K562 (cell line): ENCODE results near the gene KIAA1958. TPM values are rescaled to one million over a fixed set of nuclear protein-coding genes. Genes with fewer than 3 reads are reported as not detected.

ENCODE experiments used
- GABPA ChIP-seq: fragments of 200-800 bp; sonication (Bioruptor generic); conservative IDR thresholded peaks from 2 replicates; pipeline ENCODE4 v1.6.1; 2016; ENCODE audit warnings: low read depth, missing genetic modification characterization, missing compliant biosample characterization
- GTF2F1 ChIP-seq: IDR thresholded peaks from 2 replicates; pipeline ENCODE4 v1.6.1; 2011; ENCODE audit warnings: low read depth, low read length, improper control_type of control experiment
- KAT7 ChIP-seq: sonication (generic); formaldehyde crosslinking; IDR thresholded peaks from 2 replicates; pipeline ENCODE4 v1.8.0; 2022; ENCODE audit warnings: missing genetic modification reagents, mild to moderate bottlenecking, borderline replicate concordance
- KHSRP ChIP-seq: fragments of 450-650 bp; IDR thresholded peaks from 2 replicates; pipeline ENCODE4 v1.6.1; 2017
- MEF2A ChIP-seq: IDR thresholded peaks from 2 replicates; pipeline ENCODE4 v1.6.1; 2011; ENCODE audit warnings: low read depth, mild to moderate bottlenecking, low read length, moderate library complexity; ENCODE audit not compliant: control insufficient read depth
- NR2C2 ChIP-seq, 2 experiments: fragments of 200-800 bp in 1 of 2; sonication (Bioruptor generic) in 1 of 2; sonication (generic) in 1 of 2; formaldehyde crosslinking in 1 of 2; IDR thresholded peaks; 2 replicates each; pipeline versions ENCODE4 v1.6.1 to v1.8.0; 2016 to 2022; ENCODE audit warnings: mild to moderate bottlenecking in 1 of 2, missing compliant biosample characterization in 1 of 2, missing genetic modification characterization in 1 of 2, missing genetic modification reagents in 1 of 2
- STAT5A ChIP-seq: IDR thresholded peaks from 2 replicates; pipeline ENCODE4 v1.6.1; 2012; ENCODE audit warnings: low read length, inconsistent platforms, borderline replicate concordance
- ZNF197 ChIP-seq: fragments of 200-800 bp; sonication (Bioruptor generic); IDR thresholded peaks from 2 replicates; pipeline ENCODE4 v1.6.1; 2016; ENCODE audit warnings: low read depth, missing genetic modification characterization, missing compliant biosample characterization
- polyA plus RNA-seq, 8 experiments: library from polyadenylated mRNA; depleted of rRNA in 4 of 8; stranded (reverse) in 5 of 8; unstranded in 3 of 8; fragments of >200 nt; fragmentation: Nextera tagmentation in 2 of 8; fragmentation: Illumina TruSeq in 1 of 8; extraction: Ambion mirVana in 2 of 8; extraction: Trizol in 1 of 8; gene quantifications; 2 replicates each; pipeline versions ENCODE4 v1.2.1 to v1.2.3, GENCODE V29; 2011 to 2014; ENCODE audit warnings: inconsistent platforms in 1 of 8, missing spikeins in 1 of 8
- total RNA-seq, 7 experiments: library from RNA; depleted of rRNA in 6 of 7; stranded (reverse); fragments of >200 nt in 6 of 7; fragmentation: Illumina TruSeq in 2 of 7; extraction: Trizol in 2 of 7; gene quantifications; 2 replicates each; pipeline versions ENCODE4 v1.2.1 to v1.2.3, GENCODE V29; 2011 to 2021; ENCODE audit warnings: low replicate concordance in 1 of 7
- TF ChIP-seq, protein P1 (sequence below), 3 experiments: fragments of 200-800 bp in 1 of 3; fragments of 250-450 bp in 1 of 3; fragments of 450-650 bp in 1 of 3; sonication (Bioruptor Pico) in 1 of 3; sonication (Bioruptor generic) in 1 of 3; formaldehyde crosslinking in 1 of 3; IDR thresholded peaks; 2 replicates each; pipeline versions ENCODE4 v1.6.1 to v1.8.0; 2016 to 2022; ENCODE audit warnings: mild to moderate bottlenecking in 2 of 3, missing genetic modification characterization in 2 of 3, missing compliant biosample characterization in 1 of 3, moderate library complexity in 1 of 3
- TF ChIP-seq, protein P2 (sequence below): fragments of 250-450 bp; sonication (Bioruptor Pico); IDR thresholded peaks from 2 replicates; pipeline ENCODE4 v1.8.0; 2022; ENCODE audit warnings: inconsistent platforms, mild to moderate bottlenecking, moderate library complexity, borderline replicate concordance
- TF ChIP-seq, protein P3 (sequence below), 2 experiments: fragments of 450-650 bp; IDR thresholded peaks; 2 replicates each; pipeline ENCODE4 v1.6.1; 2016; ENCODE audit warnings: mild to moderate bottlenecking in 2 of 2, borderline replicate concordance in 1 of 2, low read depth in 1 of 2, moderate library complexity in 1 of 2

The KIAA1958 gene
- total and polyA plus RNA-seq, 9 of the 15 experiments (the other 6 are each of a cell fraction or from before 2014, with no cell fraction given) = 1.1 to 16.0 (median 10.1) TPM

DNA sequence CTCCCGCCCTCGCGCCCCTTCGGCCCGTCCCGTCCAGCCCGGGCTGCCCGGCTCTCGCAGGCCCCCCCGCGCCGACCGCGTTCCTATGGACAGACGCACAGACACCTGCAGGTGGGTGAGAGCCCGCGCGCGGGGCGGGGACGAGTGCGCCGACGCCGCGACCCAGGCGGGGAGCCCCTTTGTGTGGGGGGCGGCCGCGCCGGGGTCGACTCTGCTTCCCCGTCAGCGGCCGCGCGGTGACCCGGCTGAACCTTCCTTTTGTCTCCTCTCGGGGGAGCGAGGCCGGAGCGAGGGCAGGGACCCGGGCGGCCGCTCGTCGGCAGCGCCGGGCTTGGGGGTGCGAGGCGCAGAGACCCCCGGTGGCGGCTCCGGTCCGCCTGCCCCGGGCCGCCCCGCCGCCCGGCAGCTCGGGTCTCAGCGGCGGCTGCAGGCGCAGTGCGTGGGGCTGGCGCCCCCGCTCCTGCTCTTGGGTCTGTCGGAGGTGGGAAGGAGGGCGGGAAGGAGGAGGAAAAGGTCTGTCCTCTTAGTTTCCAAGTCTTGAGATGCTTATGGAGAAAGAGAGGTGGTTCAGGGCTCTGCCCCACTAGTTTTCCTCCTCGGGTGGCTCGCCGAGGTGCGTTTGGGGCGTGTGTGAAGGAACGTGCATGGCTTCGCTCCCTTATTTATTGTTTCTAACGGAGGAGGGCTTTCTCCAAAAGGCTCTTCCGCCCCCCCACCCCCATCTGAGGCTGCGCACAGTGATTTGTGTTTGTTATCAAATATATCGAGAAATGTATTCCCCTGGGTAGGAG lies 576 bp downstream of the KIAA1958 start (continued):
- TF ChIP-seq, protein P1, sequence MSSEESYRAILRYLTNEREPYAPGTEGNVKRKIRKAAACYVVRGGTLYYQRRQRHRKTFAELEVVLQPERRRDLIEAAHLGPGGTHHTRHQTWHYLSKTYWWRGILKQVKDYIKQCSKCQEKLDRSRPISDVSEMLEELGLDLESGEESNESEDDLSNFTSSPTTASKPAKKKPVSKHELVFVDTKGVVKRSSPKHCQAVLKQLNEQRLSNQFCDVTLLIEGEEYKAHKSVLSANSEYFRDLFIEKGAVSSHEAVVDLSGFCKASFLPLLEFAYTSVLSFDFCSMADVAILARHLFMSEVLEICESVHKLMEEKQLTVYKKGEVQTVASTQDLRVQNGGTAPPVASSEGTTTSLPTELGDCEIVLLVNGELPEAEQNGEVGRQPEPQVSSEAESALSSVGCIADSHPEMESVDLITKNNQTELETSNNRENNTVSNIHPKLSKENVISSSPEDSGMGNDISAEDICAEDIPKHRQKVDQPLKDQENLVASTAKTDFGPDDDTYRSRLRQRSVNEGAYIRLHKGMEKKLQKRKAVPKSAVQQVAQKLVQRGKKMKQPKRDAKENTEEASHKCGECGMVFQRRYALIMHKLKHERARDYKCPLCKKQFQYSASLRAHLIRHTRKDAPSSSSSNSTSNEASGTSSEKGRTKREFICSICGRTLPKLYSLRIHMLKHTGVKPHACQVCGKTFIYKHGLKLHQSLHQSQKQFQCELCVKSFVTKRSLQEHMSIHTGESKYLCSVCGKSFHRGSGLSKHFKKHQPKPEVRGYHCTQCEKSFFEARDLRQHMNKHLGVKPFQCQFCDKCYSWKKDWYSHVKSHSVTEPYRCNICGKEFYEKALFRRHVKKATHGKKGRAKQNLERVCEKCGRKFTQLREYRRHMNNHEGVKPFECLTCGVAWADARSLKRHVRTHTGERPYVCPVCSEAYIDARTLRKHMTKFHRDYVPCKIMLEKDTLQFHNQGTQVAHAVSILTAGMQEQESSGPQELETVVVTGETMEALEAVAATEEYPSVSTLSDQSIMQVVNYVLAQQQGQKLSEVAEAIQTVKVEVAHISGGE (CRISPR knock-in tag; IDR thresholded peaks at IDR 0.05) = no peak
- no peak for TF ChIP-seq GABPA (tag)
- no peak for TF ChIP-seq KHSRP
- no peak for TF ChIP-seq STAT5A
- no peak for TF ChIP-seq ZNF197 (CRISPR knock-in tag)
- no peak for TF ChIP-seq MEF2A
- no peak for TF ChIP-seq NR2C2 (CRISPR knock-in tag; IDR thresholded peaks at IDR 0.05)
- TF ChIP-seq NR2C2 (tag; IDR thresholded peaks at IDR 0.05) = 0 out of 2 replicates have a peak, but pooled peaks have one; percentile 18
- TF ChIP-seq, protein P2, sequence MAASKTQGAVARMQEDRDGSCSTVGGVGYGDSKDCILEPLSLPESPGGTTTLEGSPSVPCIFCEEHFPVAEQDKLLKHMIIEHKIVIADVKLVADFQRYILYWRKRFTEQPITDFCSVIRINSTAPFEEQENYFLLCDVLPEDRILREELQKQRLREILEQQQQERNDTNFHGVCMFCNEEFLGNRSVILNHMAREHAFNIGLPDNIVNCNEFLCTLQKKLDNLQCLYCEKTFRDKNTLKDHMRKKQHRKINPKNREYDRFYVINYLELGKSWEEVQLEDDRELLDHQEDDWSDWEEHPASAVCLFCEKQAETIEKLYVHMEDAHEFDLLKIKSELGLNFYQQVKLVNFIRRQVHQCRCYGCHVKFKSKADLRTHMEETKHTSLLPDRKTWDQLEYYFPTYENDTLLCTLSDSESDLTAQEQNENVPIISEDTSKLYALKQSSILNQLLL = no peak
- TF ChIP-seq GTF2F1 = no peak
- TF ChIP-seq, protein P3, sequence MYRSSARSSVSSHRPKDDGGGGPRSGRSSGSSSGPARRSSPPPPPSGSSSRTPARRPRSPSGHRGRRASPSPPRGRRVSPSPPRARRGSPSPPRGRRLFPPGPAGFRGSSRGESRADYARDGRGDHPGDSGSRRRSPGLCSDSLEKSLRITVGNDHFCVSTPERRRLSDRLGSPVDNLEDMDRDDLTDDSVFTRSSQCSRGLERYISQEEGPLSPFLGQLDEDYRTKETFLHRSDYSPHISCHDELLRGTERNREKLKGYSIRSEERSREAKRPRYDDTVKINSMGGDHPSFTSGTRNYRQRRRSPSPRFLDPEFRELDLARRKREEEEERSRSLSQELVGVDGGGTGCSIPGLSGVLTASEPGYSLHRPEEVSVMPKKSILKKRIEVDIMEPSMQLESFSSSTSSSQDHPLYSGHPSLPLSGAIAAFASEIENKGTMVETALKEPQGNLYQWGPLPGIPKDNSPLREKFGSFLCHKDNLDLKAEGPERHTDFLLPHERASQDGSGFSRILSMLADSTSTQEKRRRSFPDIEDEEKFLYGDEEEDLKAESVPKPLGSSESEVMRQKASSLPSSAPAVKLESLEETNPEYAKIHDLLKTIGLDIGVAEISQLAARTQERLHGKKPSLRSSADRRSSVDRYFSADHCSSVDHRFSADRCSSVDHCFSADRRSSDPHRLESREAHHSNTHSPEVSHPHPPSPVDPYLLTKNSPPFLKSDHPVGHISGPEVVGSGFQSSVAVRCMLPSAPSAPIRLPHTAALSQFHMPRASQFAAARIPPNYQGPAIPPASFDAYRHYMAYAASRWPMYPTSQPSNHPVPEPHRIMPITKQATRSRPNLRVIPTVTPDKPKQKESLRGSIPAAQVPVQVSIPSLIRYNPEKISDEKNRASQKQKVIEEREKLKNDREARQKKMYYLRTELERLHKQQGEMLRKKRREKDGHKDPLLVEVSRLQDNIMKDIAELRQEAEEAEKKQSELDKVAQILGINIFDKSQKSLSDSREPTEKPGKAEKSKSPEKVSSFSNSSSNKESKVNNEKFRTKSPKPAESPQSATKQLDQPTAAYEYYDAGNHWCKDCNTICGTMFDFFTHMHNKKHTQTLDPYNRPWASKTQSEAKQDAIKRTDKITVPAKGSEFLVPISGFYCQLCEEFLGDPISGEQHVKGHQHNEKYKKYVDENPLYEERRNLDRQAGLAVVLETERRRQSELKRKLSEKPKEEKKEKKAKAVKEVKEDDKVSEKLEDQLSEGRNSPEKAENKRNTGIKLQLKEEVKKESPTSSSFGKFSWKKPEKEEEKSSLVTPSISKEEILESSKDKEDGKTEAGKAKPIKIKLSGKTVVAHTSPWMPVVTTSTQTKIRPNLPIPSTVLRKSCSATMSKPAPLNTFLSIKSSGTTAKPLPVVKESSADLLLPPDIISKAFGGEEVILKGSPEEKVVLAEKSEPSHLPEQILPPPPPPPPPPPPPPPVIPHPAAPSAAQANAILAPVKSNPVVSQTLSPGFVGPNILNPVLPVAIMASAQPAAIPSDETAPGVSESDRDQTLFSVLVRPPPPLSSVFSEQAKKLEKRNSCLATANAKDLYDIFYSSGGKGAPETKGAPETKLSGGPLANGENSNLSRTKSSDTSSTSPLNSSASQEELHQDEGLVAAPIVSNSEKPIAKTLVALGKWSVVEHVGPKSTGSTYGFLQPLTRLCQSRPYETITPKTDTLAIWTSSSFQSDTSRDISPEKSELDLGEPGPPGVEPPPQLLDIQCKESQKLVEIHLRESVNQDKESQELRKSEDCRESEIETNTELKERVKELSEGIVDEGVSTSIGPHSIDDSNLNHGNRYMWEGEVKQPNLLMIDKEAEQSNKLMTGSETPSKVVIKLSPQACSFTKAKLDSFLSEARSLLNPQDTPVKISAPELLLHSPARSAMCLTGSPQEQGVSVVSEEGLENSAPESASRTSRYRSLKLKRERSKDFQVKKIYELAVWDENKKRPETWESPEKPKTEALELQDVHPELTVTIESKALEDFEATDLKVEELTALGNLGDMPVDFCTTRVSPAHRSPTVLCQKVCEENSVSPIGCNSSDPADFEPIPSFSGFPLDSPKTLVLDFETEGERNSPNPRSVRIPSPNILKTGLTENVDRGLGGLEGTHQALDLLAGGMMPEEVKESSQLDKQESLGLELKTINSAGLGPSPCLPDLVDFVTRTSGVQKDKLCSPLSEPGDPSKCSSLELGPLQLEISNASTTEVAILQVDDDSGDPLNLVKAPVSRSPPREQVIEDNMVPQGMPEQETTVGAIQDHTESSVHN (IDR thresholded peaks at IDR 0.05; ENCODE audit: borderline replicate concordance in 1 of 2, low read depth in 1 of 2) = no peak
- TF ChIP-seq KAT7 (CRISPR knock-in tag) = no peak; the same call in 1 of the 2 replicates
